ENCODE measurements around the gene ATXN1L.
A peak's percentile ranks its signal among the peaks of the same experiment; 100 is the strongest.
"Not testable (repeated sequence)": the region's sequence is repeated elsewhere in the genome, so short reads cannot be mapped to it uniquely, and the experiment has no call there.

ATXN1L gene

GRCh38 chr16:71845639-71846430, at the start of gene ATXN1L:
ATXN1L (plus strand) TSS chr16:71845976; CDS start chr16:71849741, 3,765 bp downstream.
- Histone ChIP-seq H3K27ac (peak within 1 kb of the TSS; percentile 94), H3K27me3 (replicated peaks) (no peaks in the 10 kb centered on the region), H3K36me3 (replicated peaks) (peaks cover 24% of the 10 kb centered on the region), H3K4me3 (ENCODE audit: low read depth, low read length) (peak within 1 kb of the TSS; percentile 99)
- TF ChIP-seq CTCF (IDR thresholded peaks at IDR 0.05; ENCODE audit: low read depth, low read length, missing control alignments), result no peak
- in situ Hi-C loops (cut with HindIII; ENCODE audit: low pct_ligation_motif_present, low sequenced_read_pairs), result no loop called here
- peak; percentile 83 for DNase-seq

- no peak overlapping the region for H3K4me3 ChIP-seq (ENCODE audit: low read depth, low read length)
- H3K36me3 ChIP-seq (replicated peaks), result peaks cover 6% of the 10 kb centered on the region
- TF ChIP-seq CTCF (IDR thresholded peaks at IDR 0.05; ENCODE audit: low read depth, low read length, missing control alignments), result no peak
- no peak for DNase-seq
- H3K27ac ChIP-seq, result no peak overlapping the region
- H3K27me3 ChIP-seq (replicated peaks), result no peaks in the 10 kb centered on the region
- in situ Hi-C loops (cut with HindIII; ENCODE audit: low pct_ligation_motif_present, low sequenced_read_pairs), result no loop called here
Observed at GRCh38 chr16:71796501-71797097, 49.2 kb upstream of the ATXN1L start.

- in situ Hi-C loops (cut with HindIII; ENCODE audit: low pct_ligation_motif_present, low sequenced_read_pairs), result no loop called here
- no peak overlapping the region for H3K4me3 ChIP-seq (ENCODE audit: low read depth, low read length)
- no peak for TF ChIP-seq CTCF (IDR thresholded peaks at IDR 0.05; ENCODE audit: low read depth, low read length, missing control alignments)
- peaks cover 2% of the 10 kb centered on the region for H3K36me3 ChIP-seq (replicated peaks)
- no peak overlapping the region for H3K27ac ChIP-seq
- DNase-seq, result no peak
- no peaks in the 10 kb centered on the region for H3K27me3 ChIP-seq (replicated peaks)
Observed at GRCh38 chr16:71803305-71803690, 42.5 kb upstream of the ATXN1L start.

GRCh38 chr16:71807905-71808592, 37.7 kb upstream of the ATXN1L start:
- in situ Hi-C loops (cut with HindIII; ENCODE audit: low pct_ligation_motif_present, low sequenced_read_pairs), result no loop called here
- peak; percentile 30 for DNase-seq
- H3K27ac ChIP-seq, result peak overlapping the region; percentile 99
- no peaks in the 10 kb centered on the region for H3K36me3 ChIP-seq (replicated peaks)
- peak overlapping the region; percentile 93 for H3K4me3 ChIP-seq (ENCODE audit: low read depth, low read length)
- no peaks in the 10 kb centered on the region for H3K27me3 ChIP-seq (replicated peaks)
- no peak for TF ChIP-seq CTCF (IDR thresholded peaks at IDR 0.05; ENCODE audit: low read depth, low read length, missing control alignments)

DNA sequence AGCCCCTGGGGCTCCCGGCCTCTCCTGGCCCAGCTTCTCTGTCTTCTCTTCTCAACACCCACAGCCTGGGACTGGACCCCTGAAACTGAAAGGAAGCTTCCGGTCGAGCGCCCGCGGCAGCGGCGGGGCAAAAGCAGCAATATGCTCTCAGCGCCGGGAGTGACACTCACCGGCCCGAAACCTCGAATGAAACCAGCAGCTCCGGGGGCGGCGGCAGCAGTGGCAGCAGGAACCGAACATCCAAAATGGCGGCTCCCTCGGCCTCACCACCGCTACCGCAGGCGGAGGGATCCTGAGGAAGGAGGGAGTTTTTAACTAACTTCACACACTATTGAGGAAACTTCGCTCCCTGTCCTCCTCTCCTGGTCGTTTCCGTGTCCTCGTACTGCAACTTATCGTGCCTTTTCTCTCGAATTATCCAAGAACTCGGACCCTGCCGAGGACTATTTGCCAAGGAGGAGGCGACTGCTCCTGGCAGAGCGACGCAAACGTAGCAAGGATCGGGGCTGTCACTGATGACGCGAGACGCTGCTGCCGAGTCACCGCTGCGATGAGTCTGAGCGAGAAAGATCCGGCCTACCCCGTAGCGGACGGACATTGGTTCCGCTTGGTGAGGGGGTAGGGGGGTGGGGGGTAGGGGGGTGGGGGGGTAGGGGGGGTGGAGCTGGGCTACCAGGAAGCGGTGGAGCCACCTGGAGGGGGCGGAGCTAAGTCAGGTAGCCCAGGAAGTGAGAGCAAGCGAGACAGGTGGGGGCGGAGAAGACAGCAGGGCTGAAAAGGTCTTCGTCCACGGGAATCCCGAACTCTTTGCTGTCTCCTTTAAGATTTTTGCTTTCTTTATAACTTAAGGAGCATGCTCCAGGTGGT, 37.0 kb upstream of the ATXN1L start, which contains the start of gene AP1G1:
Gene AP1G1, minus strand, starts transcription at position 242 of the 867 bp plus-strand sequence. CDS start 19,355 bp downstream, outside the sequence.
- no peak for TF ChIP-seq CTCF (IDR thresholded peaks at IDR 0.05; ENCODE audit: low read depth, low read length, missing control alignments)
- Histone ChIP-seq H3K36me3 (replicated peaks) (no peaks in the 10 kb centered on the region), H3K27ac (peak within 1 kb of the TSS; percentile 99), H3K4me3 (ENCODE audit: low read depth, low read length) (peak within 1 kb of the TSS; percentile 93), H3K27me3 (replicated peaks) (no peaks in the 10 kb centered on the region)
- in situ Hi-C loops (cut with HindIII; ENCODE audit: low pct_ligation_motif_present, low sequenced_read_pairs), result no loop called here
- peak; percentile 97 for DNase-seq

DNA sequence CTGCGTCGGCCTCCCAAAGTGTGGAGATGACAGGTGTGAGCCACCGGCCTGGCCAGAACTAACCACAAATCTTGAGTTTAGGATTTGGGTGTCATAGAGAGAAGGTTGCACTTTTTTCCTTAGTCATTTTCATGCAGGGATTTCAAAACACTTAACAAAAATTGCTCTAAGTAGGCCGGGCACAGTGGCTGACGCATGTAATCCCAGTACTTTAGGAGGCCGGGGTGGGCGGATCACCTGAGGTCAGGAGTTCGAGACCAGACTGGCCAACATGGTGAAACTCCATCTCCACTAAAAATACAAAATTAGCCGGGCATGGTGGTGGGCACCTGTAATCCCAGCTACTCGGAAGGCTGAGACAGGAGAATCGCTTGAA, 35.6 kb upstream of the ATXN1L start:
- H3K4me3 ChIP-seq (ENCODE audit: low read depth, low read length); H3K27ac ChIP-seq; H3K27me3 ChIP-seq (replicated peaks); in situ Hi-C loops (cut with HindIII; ENCODE audit: low pct_ligation_motif_present, low sequenced_read_pairs); H3K36me3 ChIP-seq (replicated peaks); DNase-seq: not testable (repeated sequence)

All from brain microvascular endothelial cell (primary cell).